HG03280 (cell line): ENCODE results near the gene ESRRA.

Experiments
- ATAC-seq: cut with Tn5 transposase; IDR thresholded peaks from one replicate; pipeline ENCODE4 v1.9.1; 2021; ENCODE audit warnings: mild to moderate bottlenecking, moderate library complexity; ENCODE audit not compliant: unreplicated experiment

ESRRA gene

GRCh38 chr11:64327375-64327774 lies 22.1 kb downstream of the ESRRA start:
- no peak for ATAC-seq

GRCh38 chr11:64327993-64328392 lies 22.7 kb downstream of the ESRRA start:
- no peak for ATAC-seq

- no peak for ATAC-seq
Measured at GRCh38 chr11:64330888-64331287, 25.6 kb downstream of the ESRRA start.

- ATAC-seq, result peak; percentile 57
Measured at GRCh38 chr11:64331569-64332371, 26.4 kb downstream of the ESRRA start.

- ATAC-seq, result no peak
Measured at GRCh38 chr11:64333556-64333955, 28.2 kb downstream of the ESRRA start.

GRCh38 chr11:64334764-64335735 lies 29.7 kb downstream of the ESRRA start:
- peak; percentile 72 for ATAC-seq

- no peak for ATAC-seq
Measured at GRCh38 chr11:64337538-64338249, 32.4 kb downstream of the ESRRA start.

GRCh38 chr11:64338716-64339115 lies 33.4 kb downstream of the ESRRA start:
- ATAC-seq, result no peak

GRCh38 chr11:64339286-64339685 lies 34.0 kb downstream of the ESRRA start:
- ATAC-seq, result no peak

GRCh38 chr11:64339754-64340408 lies 34.6 kb downstream of the ESRRA start, which contains the start of gene CCDC88B:
Gene CCDC88B (plus strand): TSS chr11:64340204. CDS start chr11:64340267, 63 bp downstream.
- peak; percentile 51 for ATAC-seq

- peak; percentile 44 for ATAC-seq
Measured at GRCh38 chr11:64340671-64341335, 35.5 kb downstream of the ESRRA start.

GRCh38 chr11:64341429-64341828 lies 36.1 kb downstream of the ESRRA start:
- ATAC-seq, result no peak

GRCh38 chr11:64341851-64342791 lies 36.8 kb downstream of the ESRRA start:
- ATAC-seq, result peak; percentile 50

GRCh38 chr11:64342869-64343745 lies 37.8 kb downstream of the ESRRA start:
- no peak for ATAC-seq

- ATAC-seq, result no peak
Measured at GRCh38 chr11:64343767-64344559, 38.6 kb downstream of the ESRRA start.

GRCh38 chr11:64344787-64345186 lies 39.5 kb downstream of the ESRRA start:
- no peak for ATAC-seq
